ENCODE data around the gene MAN1A2. TPM values are rescaled to one million over a fixed set of nuclear protein-coding genes. Genes with fewer than 3 reads are reported as not detected.

The MAN1A2 gene
- total RNA-seq, 1 experiment from 2014 or later = 33.4 TPM

- no peaks in the 10 kb centered on the region for H3K27me3 Mint-ChIP-seq (ENCODE audit: insufficient read depth, unreplicated experiment)
Observed at GRCh38 chr1:117511273-117511672, 144.0 kb downstream of the MAN1A2 start.

GRCh38 chr1:117512728-117513321 is 145.6 kb downstream of the MAN1A2 start:
- Mint-ChIP-seq H3K9me3 (ENCODE audit: unreplicated experiment) (no peaks in the 10 kb centered on the region), H3K4me1 (ENCODE audit: insufficient read depth, unreplicated experiment) (no peaks in the 10 kb centered on the region), H3K27me3 (ENCODE audit: insufficient read depth, unreplicated experiment) (no peaks in the 10 kb centered on the region), H3K36me3 (ENCODE audit: insufficient read depth, unreplicated experiment) (no peaks in the 10 kb centered on the region), H3K4me3 (ENCODE audit: unreplicated experiment) (no peak overlapping the region), H3K27ac (ENCODE audit: low read depth, unreplicated experiment) (no peak overlapping the region)
- peak; percentile 32 for DNase-seq (ENCODE audit: unreplicated experiment)
- ChIA-PET CTCF (interaction anchor here (0.6 to 10.5 kb wide), 18 partner anchors 13 to 416 kb away, joined by 3 to 271 read pairs (median 4); no protein-coding TSS in a partner anchor), POLR2A (interaction anchor here (0.6 to 0.9 kb wide), 3 partner anchors 65 to 245 kb away, joined by 3 read pairs; no protein-coding TSS in a partner anchor)
- intact Hi-C loops (cut with micrococcal nuclease) = loop anchor here (1.0 to 10.0 kb wide), 6 partner anchors 164 to 448 kb away; partner anchors contain the start of gene TTF2
- no TSS peak for BruUV-seq (replicated peaks)
- TF ChIP-seq, protein P1, sequence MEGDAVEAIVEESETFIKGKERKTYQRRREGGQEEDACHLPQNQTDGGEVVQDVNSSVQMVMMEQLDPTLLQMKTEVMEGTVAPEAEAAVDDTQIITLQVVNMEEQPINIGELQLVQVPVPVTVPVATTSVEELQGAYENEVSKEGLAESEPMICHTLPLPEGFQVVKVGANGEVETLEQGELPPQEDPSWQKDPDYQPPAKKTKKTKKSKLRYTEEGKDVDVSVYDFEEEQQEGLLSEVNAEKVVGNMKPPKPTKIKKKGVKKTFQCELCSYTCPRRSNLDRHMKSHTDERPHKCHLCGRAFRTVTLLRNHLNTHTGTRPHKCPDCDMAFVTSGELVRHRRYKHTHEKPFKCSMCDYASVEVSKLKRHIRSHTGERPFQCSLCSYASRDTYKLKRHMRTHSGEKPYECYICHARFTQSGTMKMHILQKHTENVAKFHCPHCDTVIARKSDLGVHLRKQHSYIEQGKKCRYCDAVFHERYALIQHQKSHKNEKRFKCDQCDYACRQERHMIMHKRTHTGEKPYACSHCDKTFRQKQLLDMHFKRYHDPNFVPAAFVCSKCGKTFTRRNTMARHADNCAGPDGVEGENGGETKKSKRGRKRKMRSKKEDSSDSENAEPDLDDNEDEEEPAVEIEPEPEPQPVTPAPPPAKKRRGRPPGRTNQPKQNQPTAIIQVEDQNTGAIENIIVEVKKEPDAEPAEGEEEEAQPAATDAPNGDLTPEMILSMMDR (IDR thresholded peaks at IDR 0.05; ENCODE audit: unreplicated experiment) = peak; percentile 53

More at GRCh38 chr1:117511273-117511672, 144.0 kb downstream of the MAN1A2 start:
- ChIA-PET POLR2A (no interaction called here), CTCF (interaction anchor here (0.7 to 10.5 kb wide), 3 partner anchors 245 to 793 kb away, joined by 3 to 271 read pairs (median 3); no protein-coding TSS in a partner anchor)
- no peaks in the 10 kb centered on the region for H3K36me3 Mint-ChIP-seq (ENCODE audit: insufficient read depth, unreplicated experiment)
- H3K4me1 Mint-ChIP-seq (ENCODE audit: insufficient read depth, unreplicated experiment) = no peaks in the 10 kb centered on the region
- no TSS peak for BruUV-seq (replicated peaks)
- no peak overlapping the region for H3K27ac Mint-ChIP-seq (ENCODE audit: low read depth, unreplicated experiment)
- TF ChIP-seq, protein P1 (IDR thresholded peaks at IDR 0.05; ENCODE audit: unreplicated experiment) = no peak
- no peak for DNase-seq (ENCODE audit: unreplicated experiment)
- intact Hi-C loops (cut with micrococcal nuclease) = loop anchor here (5.0 to 10.0 kb wide), 2 partner anchors 166 to 446 kb away; partner anchors contain the start of gene TTF2
- no peak overlapping the region for H3K4me3 Mint-ChIP-seq (ENCODE audit: unreplicated experiment)
- H3K9me3 Mint-ChIP-seq (ENCODE audit: unreplicated experiment) = no peaks in the 10 kb centered on the region

GRCh38 chr1:117523111-117523510 is 155.9 kb downstream of the MAN1A2 start:
- TF ChIP-seq, protein P1 (IDR thresholded peaks at IDR 0.05; ENCODE audit: unreplicated experiment) = no peak
- POLR2A ChIA-PET = interaction anchor here (0.6 kb wide), 1 partner anchor 10 kb away, joined by 3 read pairs; no protein-coding TSS in a partner anchor
- Mint-ChIP-seq H3K36me3 (ENCODE audit: insufficient read depth, unreplicated experiment) (no peaks in the 10 kb centered on the region), H3K4me3 (ENCODE audit: unreplicated experiment) (no peak overlapping the region), H3K27me3 (ENCODE audit: insufficient read depth, unreplicated experiment) (no peaks in the 10 kb centered on the region), H3K4me1 (ENCODE audit: insufficient read depth, unreplicated experiment) (no peaks in the 10 kb centered on the region), H3K9me3 (ENCODE audit: unreplicated experiment) (no peaks in the 10 kb centered on the region), H3K27ac (ENCODE audit: low read depth, unreplicated experiment) (no peak overlapping the region)
- intact Hi-C loops (cut with micrococcal nuclease) = no loop called here
- CTCF ChIA-PET = interaction anchor here (1.4 kb wide), 1 partner anchor 12 kb away, joined by 12 read pairs; no protein-coding TSS in a partner anchor
- DNase-seq (ENCODE audit: unreplicated experiment) = no peak
- BruUV-seq (replicated peaks) = no TSS peak

DNA sequence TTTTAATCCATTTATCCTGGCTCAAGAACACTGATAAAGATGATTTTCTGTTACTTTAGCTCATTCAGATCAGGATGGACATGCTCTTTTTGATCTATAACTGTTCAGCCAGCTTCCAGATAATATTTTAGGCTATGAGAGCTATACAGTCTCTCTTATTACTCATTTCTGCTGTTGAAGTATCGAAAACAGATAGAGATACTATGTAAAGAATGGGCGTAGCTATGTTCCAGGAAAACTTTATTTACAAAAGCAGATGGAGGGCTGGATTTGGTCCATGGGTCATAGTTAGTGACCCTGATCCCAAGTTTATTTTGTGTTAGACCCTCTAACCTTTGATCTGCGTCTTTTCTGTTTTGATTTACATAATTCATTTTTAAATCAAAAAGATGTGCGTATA is 159.8 kb downstream of the MAN1A2 start:
- Mint-ChIP-seq H3K4me1 (ENCODE audit: insufficient read depth, unreplicated experiment) (no peaks in the 10 kb centered on the region), H3K27me3 (ENCODE audit: insufficient read depth, unreplicated experiment) (no peaks in the 10 kb centered on the region), H3K36me3 (ENCODE audit: insufficient read depth, unreplicated experiment) (peaks cover 10% of the 10 kb centered on the region), H3K27ac (ENCODE audit: low read depth, unreplicated experiment) (no peak overlapping the region), H3K4me3 (ENCODE audit: unreplicated experiment) (no peak overlapping the region), H3K9me3 (ENCODE audit: unreplicated experiment) (no peaks in the 10 kb centered on the region)
- ChIA-PET POLR2A (no interaction called here), CTCF (interaction anchor here (1.0 to 4.4 kb wide), 5 partner anchors 8 to 368 kb away, joined by 3 to 31 read pairs (median 5); no protein-coding TSS in a partner anchor)
- no peak for DNase-seq (ENCODE audit: unreplicated experiment)
- BruUV-seq (replicated peaks) = no TSS peak
- intact Hi-C loops (cut with micrococcal nuclease) = no loop called here
- TF ChIP-seq, protein P1 (IDR thresholded peaks at IDR 0.05; ENCODE audit: unreplicated experiment) = no peak

All from MCF 10A (cell line).